Measurements from ENCODE around the gene NQO2.
"Not testable (repeated sequence)": the region's sequence is repeated elsewhere in the genome, so short reads cannot be mapped to it uniquely, and the experiment has no call there.

GRCh38 chr6:2972685-2973084 is 27.0 kb upstream of the NQO2 start:
- TF ChIP-seq SP2 (tag by site-specific recombination; IDR thresholded peaks at IDR 0.05); PRDM10 (tag by site-specific recombination; IDR thresholded peaks at IDR 0.05); ZBTB10 (tag by site-specific recombination; IDR thresholded peaks at IDR 0.05); CTCF (tag by site-specific recombination; IDR thresholded peaks at IDR 0.05); KLF1 (tag by site-specific recombination; IDR thresholded peaks at IDR 0.05); ZNF26 (tag by site-specific recombination; IDR thresholded peaks at IDR 0.05); ZNF211 (tag by site-specific recombination; IDR thresholded peaks at IDR 0.05; ENCODE audit: low read depth): not testable (repeated sequence)
